Posterior vena cava (tissue), 2 donors: Measurements from ENCODE around the gene C12orf76. TPM values are rescaled to one million over a fixed set of nuclear protein-coding genes. Genes with fewer than 3 reads are reported as not detected.
"Not testable (repeated sequence)": the region's sequence is repeated elsewhere in the genome, so short reads cannot be mapped to it uniquely, and the experiment has no call there.

Experiments
- DNase-seq: peaks from one replicate; pipeline ENCODE4 v3.0.0-alpha.2; 2020; ENCODE audit warnings: low spot score
- intact Hi-C, 2 donors: fragments of 100-400 bp; cut with DNase I; formaldehyde crosslinking; loops; one replicate each; pipeline versions ENCODE4 v1.14.1 to v1.14.2; 2022 to 2023
- long read RNA-seq, 2 donors: library from polyadenylated mRNA; unstranded; transcript quantifications; one replicate each; pipeline ENCODE4 v2.0.0, GENCODE V29; 2020 to 2021
- total RNA-seq, 2 donors: library from RNA; stranded (reverse); fragmentation: NEBNext Ultra II Directional; extraction: Animal tissue kit (Norgen Biotek cat#: 25700); gene quantifications; one replicate each; pipeline ENCODE4 v1.2.1, GENCODE V29; 2021
- donor health status: DM: yes; HTN: yes; CAD: no.
- donor health status: DM: yes; HTN: yes; CAD: no.

Gene C12orf76
- 1 to 10 TPM; 6.7 to 9.2 TPM for total RNA-seq
- long read RNA-seq, donor 1, partial matches to known transcripts, result 0 of 3 reads
- long read RNA-seq, donor 1, other reads (novel, unspliced or antisense), result 2 of 3 reads
- long read RNA-seq, donor 2, partial matches to known transcripts, result 13 of 21 reads
- long read RNA-seq, donor 2, other reads (novel, unspliced or antisense), result 3 of 21 reads

- intact Hi-C loops, result no loop called here
- DNase-seq, result peak; percentile 98
Measured at GRCh38 chr12:110048242-110049027, at the start of gene C12orf76. Gene C12orf76 (minus strand): TSS chr12:110048522. CDS start chr12:110048495, 27 bp downstream.

- intact Hi-C loops, result no loop called here
- peak; percentile 19 for DNase-seq
Measured at GRCh38 chr12:110093631-110094311, 45.4 kb upstream of the C12orf76 start.

GRCh38 chr12:110091136-110091711 is 42.9 kb upstream of the C12orf76 start:
- intact Hi-C loops, result no loop called here

GRCh38 chr12:110090266-110091135 is 42.2 kb upstream of the C12orf76 start:
- intact Hi-C loops, result no loop called here
- DNase-seq, result peak; percentile 66

More at GRCh38 chr12:110091136-110091711, 42.9 kb upstream of the C12orf76 start:
- peak; percentile 14 for DNase-seq

- no peak for DNase-seq
- intact Hi-C loops, result no loop called here
Measured at GRCh38 chr12:110088936-110089335, 40.6 kb upstream of the C12orf76 start.

GRCh38 chr12:110088216-110088615 is 39.9 kb upstream of the C12orf76 start:
- intact Hi-C loops, result not testable (repeated sequence)
- peak; percentile 37 for DNase-seq

- DNase-seq, result peak; percentile 5
- intact Hi-C loops, result no loop called here
Measured at GRCh38 chr12:110084314-110085015, 36.1 kb upstream of the C12orf76 start.

GRCh38 chr12:110080410-110080809 is 32.1 kb upstream of the C12orf76 start:
- DNase-seq, result no peak
- intact Hi-C loops, result no loop called here

GRCh38 chr12:110079477-110080400 is 31.4 kb upstream of the C12orf76 start:
- intact Hi-C loops, result no loop called here
- DNase-seq, result peak; percentile 86

- intact Hi-C loops, result no loop called here
- DNase-seq, result no peak
Measured at GRCh38 chr12:110077800-110078199, 29.5 kb upstream of the C12orf76 start.

GRCh38 chr12:110075880-110076279 is 27.6 kb upstream of the C12orf76 start:
- DNase-seq, result no peak
- intact Hi-C loops, result no loop called here

- intact Hi-C loops, result no loop called here
- DNase-seq, result peak; percentile 10
Measured at GRCh38 chr12:110074089-110074488, 25.8 kb upstream of the C12orf76 start.

GRCh38 chr12:110073049-110073831 is 24.9 kb upstream of the C12orf76 start:
- intact Hi-C loops, result no loop called here
- DNase-seq, result peak; percentile 85

- peak; percentile 12 for DNase-seq
- intact Hi-C loops, result not testable (repeated sequence)
Measured at GRCh38 chr12:110072636-110073035, 24.3 kb upstream of the C12orf76 start.

GRCh38 chr12:110071967-110072366 is 23.6 kb upstream of the C12orf76 start:
- no peak for DNase-seq

GRCh38 chr12:110071504-110071903 is 23.2 kb upstream of the C12orf76 start:
- no peak for DNase-seq
- intact Hi-C loops, result no loop called here

More at GRCh38 chr12:110071967-110072366, 23.6 kb upstream of the C12orf76 start:
- intact Hi-C loops, result no loop called here
